Mesodermal cell (in vitro differentiated cells): ENCODE data around the gene FIBCD1.

ENCODE experiments used
- H3K27ac ChIP-seq: 2 replicates; pipeline ENCODE4 v1.7.0; 2013; ENCODE audit warnings: mild to moderate bottlenecking, low read depth, low read length, moderate library complexity; ENCODE audit not compliant: severe bottlenecking
- H3K36me3 ChIP-seq: 2 replicates; pipeline ENCODE4 v1.7.1; 2013; ENCODE audit warnings: mild to moderate bottlenecking, low read length, moderate library complexity; ENCODE audit not compliant: control insufficient read depth, insufficient read depth
- H3K4me1 ChIP-seq: one replicate; pipeline ENCODE4 v1.7.1; 2013; ENCODE audit warnings: mild to moderate bottlenecking, low read length; ENCODE audit not compliant: insufficient read depth, control insufficient read depth, poor library complexity, severe bottlenecking
- H3K4me3 ChIP-seq: 2 replicates; pipeline ENCODE4 v1.7.0; 2013; ENCODE audit warnings: low read length, control low read depth, mild to moderate bottlenecking; ENCODE audit not compliant: insufficient read depth, poor library complexity, severe bottlenecking; ENCODE audit errors: extremely low read depth
- H3K9me3 ChIP-seq: 2 replicates; pipeline ENCODE4 v1.7.1; 2013; ENCODE audit warnings: mild to moderate bottlenecking, low read length, moderate library complexity; ENCODE audit not compliant: control insufficient read depth
- WGBS, 2 experiments: methylation state at CpG; one replicate each; pipeline ENCODE4 v1.1.5; 2013; ENCODE audit warnings: missing lambda C conversion rate in 2 of 2; ENCODE audit not compliant: insufficient coverage in 2 of 2; 5-methylcytosine and 5-hydroxymethylcytosine counted together

Gene FIBCD1

GRCh38 chr9:130903194-130904069, 35.6 kb downstream of the FIBCD1 start:
- no peak overlapping the region for H3K27ac ChIP-seq
- H3K9me3 ChIP-seq: no peaks in the 10 kb centered on the region
- H3K4me3 ChIP-seq: no peak overlapping the region
- 85 to 86% methylated on average over 21 to 24 of the region's 25 CpGs for WGBS, 2 experiments
- no peaks in the 10 kb centered on the region for H3K36me3 ChIP-seq
- peaks cover 5% of the 10 kb centered on the region for H3K4me1 ChIP-seq

GRCh38 chr9:130902204-130903185, 36.6 kb downstream of the FIBCD1 start:
- Histone ChIP-seq H3K36me3 (no peaks in the 10 kb centered on the region), H3K4me1 (no peaks in the 10 kb centered on the region), H3K9me3 (no peaks in the 10 kb centered on the region), H3K4me3 (no peak overlapping the region), H3K27ac (no peak overlapping the region)
- 91% methylated on average over 23 of the region's 27 CpGs for WGBS, 2 experiments

- Histone ChIP-seq H3K36me3 (no peaks in the 10 kb centered on the region), H3K4me1 (no peaks in the 10 kb centered on the region), H3K9me3 (no peaks in the 10 kb centered on the region), H3K4me3 (no peak overlapping the region), H3K27ac (no peak overlapping the region)
- WGBS, 2 experiments: 92 to 93% methylated on average over 13 to 16 of the region's 17 CpGs
These were observed 37.4 kb downstream of the FIBCD1 start for GRCh38 chr9:130901498-130902203.

- Histone ChIP-seq H3K36me3 (no peaks in the 10 kb centered on the region), H3K4me1 (no peaks in the 10 kb centered on the region), H3K4me3 (no peak overlapping the region), H3K27ac (no peak overlapping the region), H3K9me3 (no peaks in the 10 kb centered on the region)
- WGBS, 2 experiments: 89% methylated on average over 10 to 12 of the region's 17 CpGs
These were observed 38.1 kb downstream of the FIBCD1 start for GRCh38 chr9:130900701-130901497.

- Histone ChIP-seq H3K4me1 (peaks cover 4% of the 10 kb centered on the region), H3K4me3 (no peak overlapping the region), H3K36me3 (peaks cover 3% of the 10 kb centered on the region), H3K9me3 (no peaks in the 10 kb centered on the region), H3K27ac (no peak overlapping the region)
- WGBS, 2 experiments: 80 to 90% methylated on average over 22 to 24 of the region's 25 CpGs
These were observed 39.8 kb downstream of the FIBCD1 start for GRCh38 chr9:130899051-130899748.

- Histone ChIP-seq H3K27ac (no peak overlapping the region), H3K9me3 (no peaks in the 10 kb centered on the region)
These were observed 40.5 kb downstream of the FIBCD1 start for GRCh38 chr9:130898552-130898852.

GRCh38 chr9:130897848-130898551, 41.0 kb downstream of the FIBCD1 start:
- peaks cover 4% of the 10 kb centered on the region for H3K4me1 ChIP-seq
- 92 to 93% methylated on average over 14 to 26 of the region's 29 CpGs for WGBS, 2 experiments
- H3K4me3 ChIP-seq: no peak overlapping the region
- H3K36me3 ChIP-seq: peaks cover 6% of the 10 kb centered on the region
- H3K9me3 ChIP-seq: no peaks in the 10 kb centered on the region
- no peak overlapping the region for H3K27ac ChIP-seq

More at GRCh38 chr9:130898552-130898852, 40.5 kb downstream of the FIBCD1 start:
- peaks cover 4% of the 10 kb centered on the region for H3K4me1 ChIP-seq
- H3K36me3 ChIP-seq: peaks cover 6% of the 10 kb centered on the region
- no peak overlapping the region for H3K4me3 ChIP-seq
- 96 to 100% methylated on average over 1 to 4 of the region's 4 CpGs for WGBS, 2 experiments

- Histone ChIP-seq H3K4me1 (peaks cover 4% of the 10 kb centered on the region), H3K36me3 (peaks cover 12% of the 10 kb centered on the region), H3K9me3 (no peaks in the 10 kb centered on the region), H3K4me3 (no peak overlapping the region), H3K27ac (no peak overlapping the region)
- WGBS, 2 experiments: 85 to 92% methylated on average over 13 of the region's 16 CpGs
These were observed 41.8 kb downstream of the FIBCD1 start for GRCh38 chr9:130897105-130897751.
